Mesendoderm (in vitro differentiated cells): ENCODE data around the gene ACOT11.

Experiments used
- DNase-seq: peaks from one replicate; pipeline ENCODE4 v3.0.0; 2013
- H2AK5ac ChIP-seq: 2 replicates; pipeline ENCODE4 v1.6.1; 2013; ENCODE audit warnings: low read length, inconsistent platforms
- H2BK120ac ChIP-seq: 2 replicates; pipeline ENCODE4 v1.6.1; 2013; ENCODE audit warnings: low read depth, mild to moderate bottlenecking, low read length, moderate library complexity, mixed read lengths
- H2BK15ac ChIP-seq: replicated peaks from 2 replicates; pipeline ENCODE4 v1.6.1; 2013; ENCODE audit warnings: low read depth, mild to moderate bottlenecking, moderate library complexity
- H2BK5ac ChIP-seq: 2 replicates; pipeline ENCODE4 v1.6.1; 2013; ENCODE audit warnings: low read length, inconsistent platforms
- H3K18ac ChIP-seq: 2 replicates; pipeline ENCODE4 v1.6.1; 2013; ENCODE audit warnings: mild to moderate bottlenecking, low read length, mixed read lengths
- H3K23ac ChIP-seq: one replicate; pipeline ENCODE4 v1.6.1; 2013; ENCODE audit warnings: low read length
- H3K27ac ChIP-seq: 2 replicates; pipeline ENCODE4 v1.5.1; 2013; ENCODE audit warnings: low read depth, mild to moderate bottlenecking, inconsistent platforms, low read length, moderate library complexity
- H3K27me3 ChIP-seq: 2 replicates; pipeline ENCODE4 v1.6.1; 2013; ENCODE audit warnings: low read length, control low read depth, mild to moderate bottlenecking, inconsistent platforms; ENCODE audit not compliant: insufficient read depth, poor library complexity
- H3K36me3 ChIP-seq: 2 replicates; pipeline ENCODE4 v1.6.1; 2013; ENCODE audit warnings: low read length, inconsistent platforms; ENCODE audit not compliant: control insufficient read depth, insufficient read depth
- H3K4ac ChIP-seq: one replicate; pipeline ENCODE4 v1.6.1; 2013; ENCODE audit warnings: low read depth, mild to moderate bottlenecking, low read length, moderate library complexity
- H3K4me1 ChIP-seq: 2 replicates; pipeline ENCODE4 v1.6.1; 2013; ENCODE audit warnings: low read depth, low read length, inconsistent platforms; ENCODE audit not compliant: control insufficient read depth
- H3K4me2 ChIP-seq: 2 replicates; pipeline ENCODE4 v1.6.1; 2013; ENCODE audit warnings: low read length
- H3K4me3 ChIP-seq: 2 replicates; pipeline ENCODE4 v1.5.1; 2013; ENCODE audit warnings: mild to moderate bottlenecking, low read length
- H3K56ac ChIP-seq: one replicate; pipeline ENCODE4 v1.6.1; 2013; ENCODE audit warnings: low read length
- H3K79me1 ChIP-seq: 2 replicates; pipeline ENCODE4 v1.6.1; 2013; ENCODE audit warnings: low read length, inconsistent platforms
- H3K79me2 ChIP-seq: 2 replicates; pipeline ENCODE4 v1.6.1; 2013; ENCODE audit warnings: mild to moderate bottlenecking, low read length; ENCODE audit not compliant: control insufficient read depth, insufficient read depth
- H3K9ac ChIP-seq: 2 replicates; pipeline ENCODE4 v1.6.1; 2013; ENCODE audit warnings: low read length, inconsistent platforms
- H4K5ac ChIP-seq: one replicate; pipeline ENCODE4 v1.6.1; 2013; ENCODE audit warnings: low read length
- H4K8ac ChIP-seq: one replicate; pipeline ENCODE4 v1.6.1; 2013; ENCODE audit warnings: low read depth, mild to moderate bottlenecking, control low read depth, low read length, moderate library complexity
- WGBS: extraction: QIAGEN DNeasy Blood & Tissue Kit; methylation state at CpG from one replicate; pipeline ENCODE4 v1.1.7; 2013; ENCODE audit warnings: low lambda C conversion rate, missing lambda C conversion rate; ENCODE audit not compliant: insufficient coverage; ENCODE audit errors: extremely low coverage; 5-methylcytosine and 5-hydroxymethylcytosine counted together

Gene ACOT11

GRCh38 chr1:54559771-54560231, 11.8 kb downstream of the ACOT11 start:
- WGBS: no CpG with 5 or more reads among the region's 3 CpGs
- DNase-seq: no peak
- no peaks in the 10 kb centered on the region for H3K27me3 ChIP-seq
- H3K18ac ChIP-seq: no peak overlapping the region
- no peak overlapping the region for H2BK120ac ChIP-seq
- no peak overlapping the region for H3K4me2 ChIP-seq
- H3K36me3 ChIP-seq: no peaks in the 10 kb centered on the region
- H3K4ac ChIP-seq: no peak overlapping the region
- no peak overlapping the region for H3K9ac ChIP-seq
- H3K27ac ChIP-seq: no peak overlapping the region
- no peaks in the 10 kb centered on the region for H3K79me2 ChIP-seq
- no peaks in the 10 kb centered on the region for H3K79me1 ChIP-seq
- no peaks in the 10 kb centered on the region for H3K4me1 ChIP-seq
- H4K8ac ChIP-seq: no peak overlapping the region
- H3K56ac ChIP-seq: no peak overlapping the region
- no peak overlapping the region for H3K23ac ChIP-seq
- no peak overlapping the region for H3K4me3 ChIP-seq
- no peak overlapping the region for H2AK5ac ChIP-seq
- H2BK5ac ChIP-seq: no peak overlapping the region
- no peak overlapping the region for H4K5ac ChIP-seq
- H2BK15ac ChIP-seq: no peak overlapping the region

DNA sequence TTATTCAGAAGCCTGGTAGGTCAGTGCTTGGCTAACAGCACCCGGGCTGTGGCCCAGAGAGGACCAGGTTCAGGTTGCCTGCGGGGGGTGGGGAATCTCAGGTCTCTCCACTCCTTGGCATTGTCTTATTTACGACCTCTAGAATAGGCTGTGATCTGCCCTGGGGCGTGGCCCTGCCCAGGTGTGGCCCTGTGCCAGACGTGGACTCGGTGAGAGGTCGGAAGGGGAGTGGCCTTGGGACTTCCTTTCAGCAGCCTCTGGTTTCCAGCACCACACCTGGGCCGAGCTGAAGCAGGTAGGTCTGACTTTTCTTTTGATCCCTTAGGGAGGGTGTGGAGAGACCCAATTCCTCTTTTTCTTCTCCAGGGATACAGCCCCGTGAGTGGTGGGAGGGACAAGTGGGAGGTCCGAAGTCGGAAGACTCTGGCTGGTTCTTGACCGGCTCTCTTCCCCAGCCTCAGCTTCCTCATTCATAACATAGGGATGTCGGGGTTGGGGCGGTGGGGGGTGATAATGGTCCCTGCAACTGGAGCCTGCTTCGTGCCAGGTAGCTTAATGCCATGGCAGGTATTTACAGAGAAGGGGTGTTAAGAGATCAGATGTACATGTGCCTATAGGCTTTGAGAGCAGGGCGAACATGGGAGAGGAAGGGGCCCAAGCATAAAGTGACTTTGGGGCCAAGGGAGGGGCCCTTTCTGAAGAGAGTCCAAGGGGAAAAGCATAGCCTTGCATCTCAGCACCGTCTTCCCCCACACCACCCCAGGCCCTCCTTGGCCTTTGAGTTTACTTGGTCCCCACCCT, 16.5 kb downstream of the ACOT11 start:
- no CpG with 5 or more reads among the region's 17 CpGs for WGBS
- Histone ChIP-seq H3K36me3 (no peaks in the 10 kb centered on the region), H3K79me1 (no peaks in the 10 kb centered on the region), H3K4ac (no peak overlapping the region), H2AK5ac (no peak overlapping the region), H4K8ac (no peak overlapping the region), H3K4me3 (no peak overlapping the region), H3K4me2 (no peak overlapping the region), H2BK120ac (no peak overlapping the region), H3K23ac (no peak overlapping the region), H2BK15ac (no peak overlapping the region), H3K27ac (no peak overlapping the region), H3K4me1 (peaks cover 6% of the 10 kb centered on the region), H4K5ac (no peak overlapping the region), H2BK5ac (no peak overlapping the region), H3K79me2 (no peaks in the 10 kb centered on the region), H3K18ac (no peak overlapping the region), H3K56ac (peak overlapping the region; percentile 22), H3K9ac (no peak overlapping the region), H3K27me3 (no peaks in the 10 kb centered on the region)
- peak; percentile 37 for DNase-seq

DNA sequence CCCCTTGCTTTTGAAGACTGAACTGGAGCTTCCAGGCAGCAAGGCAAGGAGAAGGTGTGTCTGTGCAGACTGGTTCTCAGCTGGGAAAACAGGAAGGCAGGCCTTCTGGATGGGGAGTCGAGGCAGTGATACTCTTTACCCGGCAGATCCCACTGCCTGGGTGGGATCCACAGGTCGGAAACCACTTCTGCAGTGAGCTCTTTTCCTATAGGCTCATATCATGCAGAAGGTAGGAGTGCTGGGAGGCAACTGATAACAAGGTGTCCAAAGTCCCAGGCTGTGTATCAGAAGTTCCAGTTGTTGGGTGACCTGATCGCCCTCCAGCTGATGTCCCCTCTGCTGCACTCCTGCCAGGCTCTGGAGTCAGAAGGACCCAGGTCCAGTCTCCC, 17.1 kb downstream of the ACOT11 start:
- WGBS: no CpG with 5 or more reads among the region's 4 CpGs
- no peak overlapping the region for H4K8ac ChIP-seq
- H2AK5ac ChIP-seq: no peak overlapping the region
- H3K27ac ChIP-seq: no peak overlapping the region
- no peak overlapping the region for H4K5ac ChIP-seq
- H3K4me2 ChIP-seq: no peak overlapping the region
- no peak for DNase-seq
- H3K56ac ChIP-seq: no peak overlapping the region
- H3K23ac ChIP-seq: no peak overlapping the region
- H2BK120ac ChIP-seq: no peak overlapping the region
- no peak overlapping the region for H3K18ac ChIP-seq
- H3K4me1 ChIP-seq: peaks cover 6% of the 10 kb centered on the region
- H3K36me3 ChIP-seq: no peaks in the 10 kb centered on the region
- no peaks in the 10 kb centered on the region for H3K27me3 ChIP-seq
- H3K79me2 ChIP-seq: no peaks in the 10 kb centered on the region
- H3K4ac ChIP-seq: no peak overlapping the region
- H2BK5ac ChIP-seq: no peak overlapping the region
- H3K79me1 ChIP-seq: no peaks in the 10 kb centered on the region
- no peak overlapping the region for H2BK15ac ChIP-seq
- no peak overlapping the region for H3K9ac ChIP-seq
- no peak overlapping the region for H3K4me3 ChIP-seq

DNA sequence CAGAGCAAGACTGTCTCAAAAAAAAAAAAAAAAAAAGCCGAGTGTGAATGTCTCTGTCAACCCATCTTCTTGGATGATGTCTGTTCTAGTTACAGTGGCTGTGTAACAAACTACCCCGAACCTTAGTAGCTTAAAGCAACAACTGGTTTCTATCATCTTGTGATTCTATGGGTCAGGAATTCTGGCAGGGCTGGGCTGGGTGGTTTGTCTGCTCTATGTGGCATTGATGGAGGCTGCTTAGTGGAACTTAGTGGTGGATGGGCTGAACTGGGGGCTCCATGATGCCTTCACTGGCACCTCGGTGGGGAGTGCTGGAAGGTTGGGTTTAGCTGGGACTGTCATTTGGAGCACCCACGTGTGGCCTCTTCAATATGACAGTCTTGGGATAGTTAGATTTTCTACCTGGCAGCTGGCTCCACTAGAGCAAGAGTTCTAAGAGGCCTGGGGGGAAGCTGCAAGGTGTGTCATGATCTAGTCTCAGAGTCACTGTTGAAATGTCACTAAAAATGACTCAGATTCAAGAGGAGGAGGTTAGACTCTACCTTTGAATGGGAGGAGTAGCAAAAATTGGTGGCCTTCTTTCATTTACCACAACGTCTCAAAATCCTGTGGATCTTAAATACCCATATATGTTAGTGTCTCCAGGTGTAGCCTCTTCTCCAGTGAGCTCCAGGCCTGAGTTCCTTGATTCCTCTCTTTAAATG, 18.6 kb downstream of the ACOT11 start:
- Histone ChIP-seq H3K23ac (no peak overlapping the region), H3K36me3 (no peaks in the 10 kb centered on the region), H4K5ac (no peak overlapping the region), H3K79me2 (no peaks in the 10 kb centered on the region), H3K79me1 (no peaks in the 10 kb centered on the region), H3K56ac (no peak overlapping the region), H3K4me2 (no peak overlapping the region), H2BK15ac (no peak overlapping the region), H3K18ac (no peak overlapping the region), H2BK5ac (no peak overlapping the region), H3K4me3 (no peak overlapping the region), H3K4ac (no peak overlapping the region), H2AK5ac (no peak overlapping the region), H3K4me1 (peaks cover 11% of the 10 kb centered on the region), H3K27me3 (no peaks in the 10 kb centered on the region), H4K8ac (no peak overlapping the region), H3K27ac (no peak overlapping the region), H2BK120ac (no peak overlapping the region), H3K9ac (no peak overlapping the region)
- DNase-seq: no peak
- WGBS: no CpG with 5 or more reads among the region's 5 CpGs

- H3K23ac ChIP-seq: no peak overlapping the region
- H3K27me3 ChIP-seq: no peaks in the 10 kb centered on the region
- no peak overlapping the region for H3K56ac ChIP-seq
- DNase-seq: no peak
- no peak overlapping the region for H3K9ac ChIP-seq
- no peak overlapping the region for H2BK120ac ChIP-seq
- H3K18ac ChIP-seq: no peak overlapping the region
- no peak overlapping the region for H3K4me3 ChIP-seq
- no peak overlapping the region for H2BK15ac ChIP-seq
- H3K27ac ChIP-seq: no peak overlapping the region
- no CpG with 5 or more reads among the region's 5 CpGs for WGBS
- no peak overlapping the region for H2BK5ac ChIP-seq
- no peak overlapping the region for H3K4me2 ChIP-seq
- no peak overlapping the region for H4K5ac ChIP-seq
- no peak overlapping the region for H4K8ac ChIP-seq
- peaks cover 16% of the 10 kb centered on the region for H3K4me1 ChIP-seq
- no peak overlapping the region for H2AK5ac ChIP-seq
- no peaks in the 10 kb centered on the region for H3K79me2 ChIP-seq
- H3K4ac ChIP-seq: no peak overlapping the region
- H3K36me3 ChIP-seq: no peaks in the 10 kb centered on the region
- H3K79me1 ChIP-seq: no peaks in the 10 kb centered on the region
Observed at GRCh38 chr1:54567961-54568360, 19.9 kb downstream of the ACOT11 start.
